GM12874 (cell line): Measurements from ENCODE around the gene RBP3.

Experiments
- TF ChIP-seq, protein P1 (sequence below): IDR thresholded peaks from 2 replicates; pipeline ENCODE4 v1.5.1; 2011; ENCODE audit warnings: low read depth, mild to moderate bottlenecking, control low read depth, low read length, moderate library complexity; ENCODE audit not compliant: insufficient read depth

RBP3 gene

DNA sequence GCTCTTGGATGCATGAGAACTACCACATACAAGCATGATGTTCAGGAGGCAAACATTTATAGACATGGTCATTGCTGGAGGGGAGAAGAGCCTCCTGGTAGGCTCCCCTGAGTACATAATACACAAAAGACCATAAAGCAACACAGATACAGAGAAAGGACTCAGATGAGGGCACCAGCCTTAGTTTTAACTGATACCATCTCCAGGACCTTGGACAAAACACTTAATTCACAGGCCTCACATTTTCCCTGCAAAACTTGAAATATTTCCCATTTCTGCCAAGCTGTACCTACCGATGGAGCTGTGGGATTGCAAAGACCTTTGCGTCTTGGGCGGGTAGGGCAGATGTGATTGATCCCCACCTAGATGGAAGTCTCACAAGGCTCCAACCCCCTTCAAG, 52.6 kb downstream of the RBP3 start:
- TF ChIP-seq, protein P1, sequence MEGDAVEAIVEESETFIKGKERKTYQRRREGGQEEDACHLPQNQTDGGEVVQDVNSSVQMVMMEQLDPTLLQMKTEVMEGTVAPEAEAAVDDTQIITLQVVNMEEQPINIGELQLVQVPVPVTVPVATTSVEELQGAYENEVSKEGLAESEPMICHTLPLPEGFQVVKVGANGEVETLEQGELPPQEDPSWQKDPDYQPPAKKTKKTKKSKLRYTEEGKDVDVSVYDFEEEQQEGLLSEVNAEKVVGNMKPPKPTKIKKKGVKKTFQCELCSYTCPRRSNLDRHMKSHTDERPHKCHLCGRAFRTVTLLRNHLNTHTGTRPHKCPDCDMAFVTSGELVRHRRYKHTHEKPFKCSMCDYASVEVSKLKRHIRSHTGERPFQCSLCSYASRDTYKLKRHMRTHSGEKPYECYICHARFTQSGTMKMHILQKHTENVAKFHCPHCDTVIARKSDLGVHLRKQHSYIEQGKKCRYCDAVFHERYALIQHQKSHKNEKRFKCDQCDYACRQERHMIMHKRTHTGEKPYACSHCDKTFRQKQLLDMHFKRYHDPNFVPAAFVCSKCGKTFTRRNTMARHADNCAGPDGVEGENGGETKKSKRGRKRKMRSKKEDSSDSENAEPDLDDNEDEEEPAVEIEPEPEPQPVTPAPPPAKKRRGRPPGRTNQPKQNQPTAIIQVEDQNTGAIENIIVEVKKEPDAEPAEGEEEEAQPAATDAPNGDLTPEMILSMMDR, result no peak

DNA sequence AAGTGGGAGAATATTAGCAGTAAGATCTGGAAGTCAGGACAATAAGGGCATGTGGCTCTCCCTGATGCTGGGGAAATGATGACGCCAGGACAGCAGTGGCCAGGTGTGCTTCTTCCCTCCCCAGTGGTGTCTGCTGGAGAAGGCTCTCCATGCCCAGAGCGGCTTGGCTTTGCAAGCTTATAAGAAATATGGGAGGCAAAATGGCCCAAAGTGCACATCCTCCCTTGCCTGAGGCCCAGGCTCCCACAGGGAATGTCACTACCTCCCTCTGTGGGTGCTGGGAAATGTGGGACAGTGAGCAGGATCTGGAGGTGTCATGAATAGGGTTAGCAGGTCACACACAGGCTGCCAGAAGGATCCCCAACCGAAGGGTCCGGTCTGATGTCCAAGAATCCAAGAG, 53.0 kb downstream of the RBP3 start:
- TF ChIP-seq, protein P1, result no peak

DNA sequence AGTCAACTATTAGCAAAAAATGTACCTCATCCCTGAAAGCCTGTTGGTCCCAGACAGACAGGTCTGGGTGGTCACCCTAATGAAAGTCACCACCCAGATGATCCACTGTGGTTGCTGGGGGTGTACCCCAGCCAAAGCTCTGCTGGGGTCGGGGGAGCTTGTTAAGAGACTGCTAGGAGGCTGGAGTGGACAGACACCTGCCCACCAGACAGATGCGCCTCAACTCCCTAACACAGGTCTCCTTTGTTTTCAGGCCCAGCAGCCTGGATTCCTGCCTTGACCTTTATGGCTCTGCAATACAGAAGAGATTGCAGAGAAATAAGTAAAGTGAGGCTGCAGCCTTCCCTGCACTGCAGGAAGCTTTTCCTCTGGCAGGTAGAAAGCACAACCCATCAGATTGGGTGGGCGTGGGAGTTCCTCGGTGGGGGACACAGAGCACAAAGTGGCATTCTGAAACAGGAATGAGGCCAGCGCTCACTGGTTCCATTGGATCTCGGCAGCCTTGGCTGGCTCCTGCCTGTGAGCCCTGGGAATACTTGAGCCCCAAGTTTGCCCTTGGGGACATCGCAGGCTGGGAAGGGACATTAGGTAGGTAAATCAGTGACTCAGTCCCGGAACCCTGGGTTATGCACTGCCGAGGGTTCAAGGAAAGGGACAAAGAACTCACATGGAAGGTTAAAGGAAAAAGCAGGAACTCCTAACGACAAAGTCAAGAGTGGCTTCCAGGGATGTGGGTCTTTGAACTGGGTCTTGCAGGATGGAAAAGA, 53.9 kb downstream of the RBP3 start:
- TF ChIP-seq, protein P1, result no peak

DNA sequence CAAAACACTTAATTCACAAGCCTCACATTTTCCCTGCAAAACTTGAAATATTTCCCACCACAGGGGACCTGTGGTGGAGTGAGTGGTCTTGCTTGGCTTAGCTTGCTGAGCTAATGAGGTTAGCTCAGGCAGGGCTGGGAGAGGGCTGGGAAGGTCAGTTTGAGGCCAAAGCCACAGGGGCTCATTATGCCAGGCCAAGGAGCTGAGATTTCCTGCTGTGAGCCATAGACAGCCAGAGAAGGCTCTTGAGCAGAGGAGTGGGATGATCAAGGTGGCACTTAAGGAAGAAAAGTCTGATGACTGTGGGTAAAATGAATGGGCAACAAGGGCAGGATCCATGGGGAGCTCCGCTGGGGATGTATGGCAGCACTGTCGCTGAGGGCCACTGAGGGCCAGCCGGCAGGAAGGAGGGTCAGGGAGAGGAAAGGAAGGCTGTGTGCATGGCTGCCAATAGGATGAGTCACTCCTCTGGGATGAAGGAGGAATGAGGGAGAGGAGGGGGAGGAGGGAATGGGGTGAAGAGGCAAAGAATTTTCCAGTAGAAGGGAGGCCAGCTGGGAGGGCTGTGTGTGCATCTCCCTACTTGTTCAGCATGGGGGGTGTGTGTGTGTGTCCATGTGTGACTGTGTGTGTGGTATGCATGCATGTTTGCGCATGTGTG, 54.6 kb downstream of the RBP3 start:
- TF ChIP-seq, protein P1, result no peak

DNA sequence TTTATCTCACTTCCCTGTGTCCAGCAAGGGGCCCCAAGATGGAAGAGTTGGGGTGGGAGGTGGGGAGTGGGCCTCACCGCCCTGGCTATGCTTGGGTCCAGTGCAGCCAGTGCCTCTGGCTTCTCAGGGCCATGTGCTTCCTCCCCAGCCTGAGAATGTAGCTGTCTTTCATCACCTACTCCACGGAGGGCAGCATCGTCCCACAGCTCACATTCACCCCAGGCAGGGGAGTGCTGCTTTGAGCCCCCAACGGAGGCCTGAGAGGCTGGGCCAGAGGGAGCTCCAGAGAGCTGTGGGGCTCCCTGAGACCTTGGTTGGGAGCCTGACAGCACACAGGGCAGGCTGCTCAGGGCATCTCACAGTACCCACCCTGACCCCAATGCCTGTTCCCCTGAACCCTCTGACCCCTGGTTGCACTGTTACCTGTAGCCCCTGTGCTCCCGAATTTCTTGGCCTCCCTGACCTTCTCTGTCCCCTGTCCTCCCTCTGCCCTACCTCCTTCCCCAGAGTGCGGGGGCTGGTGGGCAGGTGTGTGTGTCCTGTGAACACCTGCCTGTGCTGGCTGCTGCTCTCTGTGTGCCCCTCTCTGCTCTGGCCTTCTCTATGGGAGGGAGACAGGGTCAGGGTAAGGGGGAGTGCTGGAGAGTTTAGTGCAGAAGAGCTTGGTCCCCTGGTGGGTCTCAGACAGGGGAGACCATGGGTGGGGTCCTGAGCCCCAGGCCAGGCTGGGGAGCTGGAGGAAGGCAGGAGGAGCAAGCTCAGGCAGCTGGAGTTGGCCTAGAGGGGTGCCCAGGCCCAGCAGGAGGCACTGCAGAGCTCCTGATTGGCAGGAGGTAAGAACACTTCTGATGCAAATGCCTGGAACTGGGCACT, 55.5 kb downstream of the RBP3 start:
- TF ChIP-seq, protein P1, result no peak

DNA sequence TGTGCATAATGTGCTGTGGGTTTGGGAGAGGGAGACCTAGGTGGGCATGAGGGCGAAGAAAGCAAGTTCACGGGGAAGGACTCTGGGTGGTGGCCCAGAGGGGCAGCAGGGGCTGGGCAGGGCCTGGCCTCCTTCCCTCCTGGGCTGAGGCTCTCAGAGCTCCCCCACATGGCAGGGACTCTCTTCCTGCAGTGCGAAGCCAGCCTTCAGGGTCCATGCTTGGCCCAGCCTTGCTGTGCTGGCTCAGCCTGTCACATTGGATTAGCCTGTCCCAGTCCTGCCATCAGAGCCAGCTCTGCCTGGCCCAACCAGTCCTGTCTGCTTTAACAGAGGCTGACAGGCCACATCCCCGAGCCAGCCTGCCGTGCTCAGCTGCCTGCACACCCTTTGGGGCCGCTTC, 56.3 kb downstream of the RBP3 start:
- TF ChIP-seq, protein P1, result no peak

DNA sequence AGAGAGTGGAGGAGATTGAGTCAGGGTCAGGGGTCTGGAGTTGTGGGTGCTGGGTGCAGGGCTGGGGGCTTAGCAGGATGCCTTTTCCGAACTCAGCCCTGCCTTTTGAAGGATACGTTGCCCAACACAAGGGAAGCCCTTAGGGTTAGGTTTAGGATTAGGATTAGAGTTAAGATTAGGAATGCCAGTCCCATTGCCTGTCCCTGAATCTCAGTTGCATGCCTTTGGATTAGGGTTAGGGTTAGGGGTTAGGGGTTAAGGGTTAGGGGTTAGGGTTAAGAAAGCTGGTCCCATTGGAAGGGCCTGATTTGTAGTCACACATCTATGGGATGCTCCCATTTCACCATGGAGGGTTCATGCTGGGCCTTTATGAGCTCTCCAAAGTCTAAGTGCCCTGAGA, 56.8 kb downstream of the RBP3 start:
- TF ChIP-seq, protein P1, result no peak
